ENCODE results near the gene BORCS6.
A peak's percentile ranks its signal among the peaks of the same experiment; 100 is the strongest.

BORCS6 gene

DNA sequence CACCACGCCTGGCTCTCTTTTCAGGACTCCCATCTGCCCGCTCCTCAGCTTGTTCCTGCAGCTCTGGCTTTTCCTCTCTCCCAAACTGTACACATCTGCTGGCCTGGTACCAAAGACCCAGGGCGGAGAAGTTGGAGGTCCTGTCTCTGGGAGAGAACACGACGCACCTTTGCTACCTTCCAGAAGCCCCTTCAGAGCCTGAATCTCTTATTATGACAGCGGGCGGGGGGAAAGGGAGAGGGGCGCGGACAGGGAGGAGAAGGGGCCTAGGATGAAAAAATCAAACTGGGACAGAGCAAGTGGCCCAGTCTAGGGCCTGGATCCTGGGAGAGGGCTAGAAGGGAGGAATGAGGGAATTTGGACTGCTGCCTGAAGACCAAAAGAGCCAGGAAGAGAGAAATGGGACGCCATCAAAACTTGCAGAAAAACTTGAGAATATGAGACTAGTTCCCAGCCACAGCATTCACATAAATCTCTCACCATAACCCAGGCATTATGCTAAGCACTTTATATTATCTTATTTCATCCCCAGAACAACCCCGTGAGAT lies 35.3 kb downstream of the BORCS6 start:
- no peak for DNase-seq (ENCODE audit: low read depth)

DNA sequence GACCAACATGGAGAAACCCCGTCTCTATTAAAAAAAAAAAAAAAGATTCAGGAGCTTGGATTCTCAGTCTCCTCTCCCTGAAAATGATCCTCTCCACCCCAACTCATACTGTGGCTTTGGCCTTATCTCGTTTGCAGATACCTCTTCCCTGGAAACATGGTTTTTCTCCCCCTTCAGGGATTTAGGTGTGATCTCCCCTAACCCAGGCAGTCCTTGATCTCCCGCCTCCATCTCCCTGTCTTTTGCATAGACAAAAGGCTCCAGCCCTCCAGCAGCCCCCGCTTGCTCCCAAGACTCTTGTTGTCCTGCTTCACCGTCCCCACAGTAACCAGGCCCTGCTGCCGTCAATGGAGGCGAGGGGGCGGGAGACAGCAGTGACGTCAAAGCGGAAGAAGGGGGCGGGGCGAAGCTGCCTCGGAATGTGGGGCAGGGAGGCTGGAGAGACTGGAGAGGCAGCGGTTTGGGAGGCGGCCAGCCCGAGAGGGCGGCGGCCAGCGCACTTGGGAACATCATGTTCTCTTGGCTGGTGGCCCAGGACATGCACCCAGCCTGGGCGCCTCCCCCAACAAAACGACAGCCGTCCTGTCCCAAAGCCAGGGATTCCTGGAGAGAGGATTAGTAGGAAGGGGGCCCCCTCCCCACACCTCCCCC lies 35.9 kb downstream of the BORCS6 start:
- no peak for DNase-seq (ENCODE audit: low read depth)

DNA sequence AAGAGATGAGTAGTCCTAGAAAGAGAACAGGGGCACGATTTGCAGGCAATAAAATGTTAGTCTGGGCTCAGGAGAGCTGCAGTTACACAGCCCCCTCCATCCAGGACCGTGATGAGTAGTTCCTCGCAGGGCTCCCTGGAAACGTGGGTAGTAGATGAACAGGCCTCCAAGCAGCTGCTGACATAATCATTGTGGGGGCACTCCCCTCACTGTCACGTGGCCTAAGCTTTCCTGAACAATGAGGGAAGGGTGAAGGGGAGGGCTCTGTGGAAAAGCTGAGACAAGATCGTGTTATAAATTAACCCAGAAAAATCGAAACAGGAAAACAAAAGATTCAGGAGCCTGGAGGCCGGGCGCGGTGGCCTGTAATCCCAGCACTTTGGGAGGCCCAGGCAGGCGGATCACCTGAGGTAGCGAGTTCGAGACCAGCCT lies 36.4 kb downstream of the BORCS6 start:
- no peak for DNase-seq (ENCODE audit: low read depth)

DNA sequence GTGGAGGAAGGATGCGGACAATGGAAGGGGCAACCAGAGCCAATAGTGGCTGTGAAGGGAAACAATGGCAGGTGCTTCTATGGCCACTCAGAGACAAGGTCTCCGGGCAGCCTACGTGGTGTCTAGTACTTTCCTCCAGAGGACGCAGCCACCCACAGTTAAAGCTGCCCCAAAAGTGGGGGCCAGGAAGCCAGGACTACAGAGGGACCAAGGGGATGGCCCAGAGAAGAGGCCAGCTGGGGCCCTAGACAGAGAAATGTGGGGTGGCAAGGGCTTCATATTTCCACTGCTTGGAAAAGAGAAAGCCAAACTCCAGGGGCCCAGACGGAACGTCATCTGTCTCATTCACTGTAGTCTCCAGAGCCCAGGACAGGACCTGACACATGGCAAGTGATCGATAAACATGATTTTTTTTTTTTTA lies 36.9 kb downstream of the BORCS6 start:
- no peak for DNase-seq (ENCODE audit: low read depth)

DNA sequence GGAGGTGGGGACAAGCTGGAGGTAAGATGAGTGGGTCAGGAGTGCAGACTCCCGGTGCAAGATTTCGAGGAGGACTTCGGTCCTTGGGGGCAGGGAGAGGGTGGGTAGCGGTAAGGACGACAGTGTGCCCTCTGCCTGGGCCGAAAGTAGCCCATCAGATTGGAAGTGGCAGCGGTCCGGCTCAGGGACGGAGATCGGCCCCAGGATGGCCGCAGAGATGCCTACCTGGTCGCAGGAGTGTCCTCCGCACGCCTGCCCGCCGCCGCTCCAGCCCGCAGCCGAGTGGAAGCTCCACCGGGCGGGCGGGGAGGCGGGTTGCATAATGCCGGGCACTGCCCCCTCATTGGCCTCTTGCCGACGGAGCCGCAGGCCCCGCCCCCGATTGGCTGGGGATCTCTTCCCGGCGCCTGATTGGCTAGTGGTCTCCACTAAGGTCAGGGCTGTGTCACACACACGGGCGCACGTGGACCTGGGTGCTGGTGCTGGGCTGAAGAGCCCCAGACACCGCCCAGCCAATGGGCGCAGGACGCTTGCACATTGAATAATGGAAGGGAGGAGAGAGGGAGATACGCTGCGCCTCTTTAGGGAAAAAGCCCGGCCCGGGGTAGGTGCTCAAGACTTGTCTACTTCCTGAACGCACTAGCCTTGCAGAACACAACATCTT lies 37.7 kb downstream of the BORCS6 start, which contains the start of gene PER1:
Gene PER1, minus strand, starts transcription at position 293 of the 664 bp plus-strand sequence. CDS start 1,698 bp downstream, outside the sequence.
- peak; percentile 77 for DNase-seq (ENCODE audit: low read depth)

DNA sequence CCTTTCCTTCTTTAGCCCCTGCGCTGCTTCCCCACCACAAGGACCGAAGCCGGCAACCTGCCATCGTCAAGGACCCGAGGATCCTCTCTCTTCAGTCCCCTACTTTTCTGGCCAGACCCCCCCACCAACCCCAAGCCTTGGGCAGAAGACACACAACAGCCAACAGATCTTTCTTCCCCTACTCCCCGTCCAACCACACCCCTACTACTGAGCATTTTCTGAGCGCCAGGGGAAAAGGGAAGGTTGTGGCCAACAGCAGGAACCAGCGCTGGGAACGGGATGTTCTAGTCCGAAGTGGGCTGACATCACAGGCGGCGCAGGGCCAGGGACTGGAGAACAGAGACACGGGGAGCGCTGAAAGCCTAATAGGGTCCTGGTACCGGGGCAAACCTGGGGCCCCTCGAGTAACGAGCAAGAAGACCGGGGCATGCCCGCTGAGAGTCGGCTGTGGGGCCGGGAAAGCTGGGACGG lies 38.3 kb downstream of the BORCS6 start:
- DNase-seq (ENCODE audit: low read depth): no peak

DNA sequence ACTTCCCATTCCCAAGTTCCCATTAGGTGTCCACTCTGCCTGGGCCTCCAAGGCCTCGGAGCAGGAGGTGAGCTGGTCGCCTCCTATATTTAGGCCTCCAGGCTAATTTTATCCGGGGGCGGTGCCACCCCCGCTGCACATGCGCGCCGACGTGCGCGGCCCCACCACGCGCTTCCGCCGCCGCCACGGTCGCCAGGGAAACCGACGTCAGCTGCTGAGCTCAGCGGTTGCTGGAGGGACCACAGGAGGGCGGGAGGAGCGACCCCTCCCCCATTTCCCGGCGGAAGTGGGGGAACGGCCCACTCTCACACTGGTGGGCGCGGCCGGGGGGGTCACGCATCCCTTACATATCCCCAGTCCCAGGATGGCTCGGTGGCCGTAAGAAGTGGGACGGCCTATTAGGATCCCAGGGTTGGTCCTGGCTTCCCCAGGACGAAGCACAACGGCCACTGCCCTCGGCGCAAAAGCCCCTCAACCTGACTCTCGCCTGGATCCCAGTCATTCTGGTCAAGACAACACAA lies 38.8 kb downstream of the BORCS6 start:
- no peak for DNase-seq (ENCODE audit: low read depth)

DNA sequence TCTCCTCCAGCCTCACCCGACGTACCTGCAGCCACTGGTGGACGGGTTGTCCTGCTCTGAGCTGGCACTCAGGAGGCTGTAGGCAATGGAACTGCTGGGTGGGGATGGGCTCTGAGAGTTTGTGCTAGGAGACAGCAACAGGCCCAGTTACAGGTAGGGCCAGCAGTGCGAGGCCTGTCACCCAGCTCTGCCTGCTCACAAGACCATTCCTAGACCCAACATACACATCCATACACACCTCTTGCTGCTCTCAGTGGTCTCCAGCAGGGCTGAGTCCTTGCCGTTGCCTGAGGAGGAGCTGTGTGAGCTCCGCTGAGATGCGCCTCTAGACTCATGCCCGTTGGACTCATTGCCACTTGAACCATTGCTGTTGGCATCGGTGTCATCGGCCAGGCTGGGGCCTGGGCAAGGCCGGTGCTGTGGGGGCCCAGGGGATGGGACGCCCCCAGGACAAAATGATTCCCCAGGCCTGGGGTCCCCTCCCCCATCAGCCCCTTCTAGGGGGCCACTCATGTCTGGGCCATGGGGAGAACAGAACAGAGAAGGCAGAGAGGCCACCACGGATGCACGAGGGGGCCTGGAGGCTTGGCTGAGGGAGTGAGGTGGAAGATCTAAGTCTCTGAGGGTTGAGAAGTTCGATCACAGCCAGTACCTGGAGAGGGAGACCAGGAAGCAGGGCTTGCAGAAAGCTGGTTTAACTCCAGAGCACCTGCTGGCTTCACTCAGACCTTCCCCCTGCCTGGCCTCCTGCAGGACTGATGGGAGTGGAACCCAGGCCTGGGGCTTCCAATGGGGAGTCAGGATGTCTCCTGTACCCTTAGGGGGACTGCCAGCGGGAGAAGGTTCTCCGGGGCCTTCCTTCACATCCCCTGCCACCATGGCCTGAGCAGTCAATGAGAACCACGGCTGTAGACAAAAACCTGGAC lies 39.5 kb downstream of the BORCS6 start:
- DNase-seq (ENCODE audit: low read depth): no peak

DNA sequence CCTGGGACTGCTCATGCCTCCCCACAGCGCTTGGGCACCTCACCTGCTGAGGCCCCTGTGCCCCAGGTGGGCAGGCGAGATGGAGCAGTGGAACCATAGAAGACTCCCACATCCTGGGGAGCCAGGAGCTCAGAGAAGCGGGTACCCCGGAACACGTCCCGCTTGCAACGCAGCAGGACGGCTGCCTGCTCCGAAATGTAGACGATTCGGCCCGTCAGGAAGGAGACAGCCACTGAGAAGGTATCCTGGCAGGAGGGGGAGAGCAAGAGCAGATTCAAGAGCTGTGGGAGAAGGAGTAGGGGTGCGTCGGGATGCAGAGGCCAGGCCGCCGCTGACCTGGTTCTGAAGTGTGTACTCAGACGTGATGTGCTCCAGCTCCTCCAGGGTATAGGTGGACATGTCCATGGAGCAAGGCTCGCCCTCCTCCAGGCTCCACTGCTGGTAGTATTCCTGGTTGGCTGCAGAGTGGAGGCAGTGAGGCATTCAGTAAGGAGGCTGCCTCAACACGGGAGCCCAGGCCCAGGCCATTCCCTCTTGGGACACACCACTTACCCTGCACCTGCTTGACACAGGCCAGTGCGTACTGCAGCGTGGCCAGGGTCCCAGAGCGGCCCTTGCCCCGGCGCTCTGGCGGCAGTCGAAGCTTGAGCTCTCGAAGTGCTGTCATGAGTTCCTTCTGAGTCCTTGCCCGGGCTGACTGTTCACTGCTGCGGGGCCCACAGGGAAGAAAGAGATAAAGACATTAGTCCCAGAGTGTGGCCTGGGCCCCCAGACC lies 40.4 kb downstream of the BORCS6 start:
- DNase-seq (ENCODE audit: low read depth): no peak

DNA sequence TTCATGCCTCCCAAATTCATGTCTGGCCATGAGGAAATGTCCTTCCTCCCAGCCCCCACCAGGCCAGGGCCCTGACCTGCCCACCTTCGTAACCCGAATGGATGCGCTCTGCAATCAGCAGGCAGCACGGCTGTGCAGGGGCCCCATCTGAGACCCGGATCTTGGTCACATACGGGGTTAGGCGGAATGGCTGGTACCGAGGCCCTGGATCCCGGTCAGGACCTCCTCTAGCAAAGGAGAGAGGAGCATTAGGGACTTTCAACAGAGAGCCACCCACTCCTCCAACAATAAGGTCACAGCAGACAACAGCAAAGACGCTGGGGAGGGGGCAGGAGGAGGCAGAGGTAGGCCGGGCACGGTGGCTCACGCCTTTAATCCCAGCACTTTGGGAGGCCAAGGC lies 41.4 kb downstream of the BORCS6 start:
- no peak for DNase-seq (ENCODE audit: low read depth)

DNA sequence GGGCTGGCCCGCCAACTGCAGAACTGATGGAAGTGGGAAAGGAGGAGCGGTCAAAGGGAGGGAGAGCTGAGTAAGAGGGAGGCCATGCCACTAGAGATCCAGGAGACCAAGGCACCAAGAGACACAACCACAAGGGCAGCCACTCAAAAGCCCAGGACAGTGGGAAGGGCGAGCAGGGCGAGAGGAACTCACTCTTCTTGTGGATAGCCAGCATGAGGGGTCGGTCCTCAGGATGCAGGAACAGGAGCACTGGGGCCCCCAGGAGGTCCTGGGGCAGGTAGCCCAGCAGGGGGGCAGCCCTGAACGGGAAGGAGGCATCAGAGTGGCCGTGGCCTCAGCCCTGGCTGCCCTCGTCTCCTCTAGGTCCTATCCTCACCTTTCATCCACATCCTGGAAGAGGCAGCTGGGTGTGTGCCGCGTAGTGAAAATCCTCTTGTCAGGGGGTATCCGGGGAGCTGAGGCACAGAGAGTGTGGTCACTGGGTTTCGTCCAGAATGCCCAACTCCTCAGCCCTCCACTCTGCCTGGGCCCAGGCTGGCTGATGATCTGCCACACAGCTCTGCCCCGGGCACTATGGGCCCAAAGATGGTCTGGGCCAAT lies 42.1 kb downstream of the BORCS6 start:
- DNase-seq (ENCODE audit: low read depth): no peak

DNA sequence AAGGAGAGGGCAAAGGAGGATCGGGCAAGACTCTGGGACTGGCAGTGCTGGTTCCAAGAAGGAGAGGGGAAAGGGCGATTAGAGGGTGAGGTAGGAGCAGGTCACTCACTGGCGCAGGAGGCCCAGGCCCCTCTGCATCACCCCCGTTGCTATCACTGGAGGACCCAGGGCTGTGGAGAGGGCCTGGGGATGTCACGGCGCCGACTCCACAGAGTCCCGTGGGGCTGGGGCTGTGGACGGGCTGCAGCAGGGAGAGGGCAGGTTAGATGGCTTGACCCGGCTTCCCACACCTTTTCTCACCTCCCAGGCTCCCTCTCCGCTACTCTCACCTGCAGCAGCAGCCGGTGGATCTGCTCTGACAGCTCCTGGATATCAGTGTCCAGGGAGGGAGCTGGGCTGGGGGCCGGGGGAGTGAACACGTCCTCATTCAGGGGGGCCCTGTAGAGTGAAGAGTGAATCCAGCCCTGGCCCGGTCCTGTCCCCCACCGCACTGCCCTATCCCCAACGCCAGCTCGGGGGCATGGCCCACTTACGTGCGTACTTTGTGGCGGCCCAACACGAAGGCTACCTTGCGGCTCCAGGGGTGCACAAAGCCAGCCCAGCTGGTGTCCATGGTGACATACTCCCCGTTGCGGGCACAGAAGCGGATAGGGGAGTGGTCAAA lies 42.7 kb downstream of the BORCS6 start:
- DNase-seq (ENCODE audit: low read depth): no peak

DNA sequence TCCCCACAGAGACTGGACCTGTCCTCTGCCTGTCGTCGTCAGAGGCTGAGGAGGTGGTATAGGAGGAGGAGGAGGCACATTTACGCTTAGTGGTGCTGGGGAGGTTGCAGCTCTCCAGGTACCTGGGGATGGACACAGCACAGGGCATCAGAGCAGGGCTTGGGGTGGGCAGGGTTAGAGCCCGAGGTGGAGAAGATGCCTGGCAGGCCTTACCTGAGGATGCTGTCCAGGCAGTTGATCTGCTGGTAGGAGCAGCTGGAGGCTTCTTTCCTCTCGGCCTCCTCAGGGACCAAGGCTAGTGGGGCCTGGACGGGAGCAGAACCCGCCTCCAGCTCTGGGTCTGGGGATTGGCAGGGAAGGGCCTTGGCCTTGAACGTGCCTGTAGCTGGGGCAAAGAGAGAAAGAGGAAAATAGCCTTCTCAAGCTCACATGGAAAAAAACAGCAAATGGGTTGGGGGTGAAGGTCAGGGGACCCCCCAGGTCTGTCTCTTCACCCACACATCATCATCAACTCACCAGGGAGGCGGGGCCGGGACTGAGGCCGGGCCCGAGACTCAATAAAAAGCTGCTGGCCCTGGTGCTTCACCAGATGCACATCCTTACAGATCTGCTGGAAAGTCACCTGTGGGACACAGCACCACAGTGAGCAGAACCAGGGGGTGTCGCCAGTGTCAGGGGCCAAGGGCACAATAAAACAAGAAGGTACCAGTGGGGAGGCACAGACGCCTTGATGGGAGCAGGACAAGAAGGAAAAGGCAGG lies 43.4 kb downstream of the BORCS6 start:
- no peak for DNase-seq (ENCODE audit: low read depth)

DNA sequence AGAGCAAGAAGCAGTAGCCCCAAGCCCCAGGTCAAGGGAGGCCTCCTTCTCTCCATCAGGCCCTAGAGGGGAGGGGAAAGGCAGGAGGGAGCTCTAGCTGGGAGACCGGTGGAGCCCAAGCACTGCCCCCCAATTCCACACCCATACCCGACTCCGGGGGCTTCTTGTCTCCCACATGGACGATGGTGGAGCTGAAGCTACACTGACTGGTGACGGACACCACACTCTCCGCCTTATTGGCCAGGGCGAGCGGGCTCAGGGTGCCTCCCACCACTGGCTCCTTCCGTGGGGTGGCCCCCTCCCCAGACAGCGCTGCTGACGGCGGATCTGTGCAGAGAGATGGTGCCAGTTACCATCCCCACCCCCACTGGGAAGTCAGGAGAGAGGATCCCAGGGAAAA lies 44.2 kb downstream of the BORCS6 start:
- no peak for DNase-seq (ENCODE audit: low read depth)

DNA sequence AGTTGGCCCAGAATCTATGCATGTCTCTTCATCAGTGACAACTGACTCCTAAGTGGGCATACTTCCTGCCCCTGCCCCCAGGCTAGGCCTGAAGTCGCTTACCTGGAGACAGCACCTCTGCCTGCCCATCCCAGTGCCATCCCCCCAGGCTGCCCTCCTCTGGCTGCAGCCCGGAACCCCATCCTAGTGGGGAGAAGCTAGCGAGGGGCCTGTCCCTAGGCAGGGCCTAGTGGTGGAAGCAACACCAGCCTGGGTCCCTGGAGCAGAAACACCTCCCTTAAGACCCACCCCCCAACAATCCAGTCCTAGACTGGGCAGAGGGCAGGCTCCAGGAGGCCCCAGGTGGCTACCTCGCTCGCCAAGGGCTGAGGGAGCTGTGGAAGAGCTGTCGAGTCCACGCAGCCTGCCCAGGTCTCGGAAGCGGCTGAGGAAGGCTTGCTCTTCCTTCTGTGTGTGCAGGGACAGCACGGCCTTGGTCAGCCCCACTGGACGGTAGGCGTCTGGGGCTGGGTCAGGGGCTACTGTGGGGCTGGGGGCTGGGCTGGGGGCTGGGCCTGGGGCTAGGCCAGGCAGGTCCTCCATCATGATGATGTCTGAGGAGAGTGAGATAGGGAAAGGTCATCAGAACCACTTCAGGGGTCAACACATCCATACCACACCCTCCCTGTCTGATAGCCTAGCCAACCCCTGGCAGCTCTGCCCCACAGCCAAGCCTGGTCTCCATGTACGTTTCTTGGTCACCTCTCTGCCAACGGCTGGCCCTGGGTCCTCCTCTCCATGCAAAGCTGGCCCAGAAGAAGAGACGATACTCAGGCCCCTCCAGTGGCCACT lies 45.4 kb downstream of the BORCS6 start:
- no peak for DNase-seq (ENCODE audit: low read depth)

DNA sequence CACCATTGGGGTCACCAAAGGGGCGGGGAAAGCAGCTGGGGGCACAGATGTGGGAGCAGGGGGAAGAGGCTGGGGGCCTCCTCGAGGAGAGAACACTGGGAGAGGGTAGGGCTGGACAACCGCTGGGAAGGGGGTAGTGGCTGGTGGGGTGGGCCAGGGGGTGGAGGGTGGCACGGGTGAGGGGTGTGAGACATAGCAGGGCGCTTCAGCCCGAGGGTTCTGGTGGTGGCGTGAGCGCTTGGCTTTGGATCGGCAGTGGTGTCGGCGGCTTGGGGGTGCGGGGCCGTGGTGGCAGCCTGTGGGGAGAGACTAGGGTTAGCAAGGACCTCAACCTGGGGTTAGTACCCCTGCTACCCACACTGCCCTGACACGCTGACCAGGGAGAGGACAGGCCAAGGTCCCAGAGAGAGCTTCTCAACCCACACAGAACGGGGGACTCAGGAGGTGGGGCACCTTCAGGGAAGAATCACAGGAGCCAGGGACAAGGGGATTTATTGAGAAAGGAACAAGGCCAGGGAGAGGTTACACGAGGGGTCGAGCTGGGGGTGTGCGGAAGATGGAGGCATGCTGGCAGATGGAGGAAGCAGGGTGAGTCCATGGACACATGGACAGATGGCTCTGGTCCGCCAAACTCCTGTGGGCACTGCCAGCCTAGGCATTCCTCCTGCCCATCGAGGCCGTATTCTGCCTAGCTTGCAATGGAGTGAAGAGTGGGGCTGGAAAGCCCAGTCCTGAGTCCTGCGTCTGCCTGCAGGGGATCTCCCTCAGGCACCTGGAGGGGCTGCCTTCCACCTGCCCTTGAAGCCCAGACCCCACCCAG lies 46.2 kb downstream of the BORCS6 start:
- DNase-seq (ENCODE audit: low read depth): no peak

DNA sequence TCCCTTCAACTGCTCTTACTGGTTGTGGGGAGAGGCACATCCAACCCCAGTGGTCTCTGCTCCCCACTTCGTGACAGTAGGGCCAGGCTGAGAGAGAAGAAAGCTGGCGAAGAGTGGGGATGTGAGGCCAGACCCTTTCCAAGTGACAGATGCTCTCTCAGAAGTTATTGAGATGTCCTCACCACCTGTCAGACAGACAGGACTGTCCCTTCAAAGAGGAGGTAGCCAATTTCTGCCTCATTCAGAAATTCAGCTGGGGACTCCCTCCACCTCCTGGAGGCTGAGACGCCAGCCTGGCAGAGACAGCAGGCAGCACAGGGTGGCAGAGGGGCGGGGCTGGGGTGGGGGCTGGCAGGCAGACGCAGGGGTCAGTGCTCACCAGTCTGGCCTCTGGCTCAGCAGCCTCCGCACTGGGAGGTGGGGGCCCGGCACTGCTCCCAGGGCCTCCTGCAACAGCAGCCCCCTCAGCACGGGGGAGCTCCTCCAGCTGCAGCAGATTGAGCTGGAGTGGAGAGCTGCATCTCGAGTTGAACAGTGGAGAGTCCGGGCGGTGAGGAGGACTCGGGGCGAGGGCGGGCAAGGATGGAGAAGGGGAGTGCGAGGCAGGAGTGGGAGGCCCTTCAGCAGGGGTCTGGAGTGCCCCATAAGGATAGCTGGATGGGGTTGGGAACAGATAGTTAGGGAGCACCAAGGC lies 46.9 kb downstream of the BORCS6 start:
- DNase-seq (ENCODE audit: low read depth): no peak
